Gastrocnemius medialis (tissue), 4 donors: ENCODE data around the gene LMNTD1.

Experiments
- CTCF ChIP-seq, 5 experiments: fragments of 450-650 bp in 3 of 5; fragments of 200-600 bp in 2 of 5; sonication (generic) in 2 of 5; IDR thresholded peaks in 4 of 5; conservative IDR thresholded peaks in 1 of 5; 1 replicate in 4 of 5; 2 replicates in 1 of 5; pipeline ENCODE4 v1.5.1; 2016 to 2019; ENCODE audit warnings: antibody characterized with exemption in 5 of 5, mild to moderate bottlenecking in 3 of 5, moderate library complexity in 3 of 5
- POLR2A ChIP-seq, 2 donors: fragments of 450-650 bp; IDR thresholded peaks; one replicate each; pipeline ENCODE4 v1.6.1; 2017; ENCODE audit warnings: antibody characterized with exemption in 2 of 2, mild to moderate bottlenecking in 2 of 2, moderate library complexity in 2 of 2

GRCh38 chr12:25455696-25456095, 97.4 kb downstream of the LMNTD1 start:
- TF ChIP-seq POLR2A (IDR thresholded peaks at IDR 0.05) (no peak), CTCF (IDR thresholded peaks at IDR 0.05 in 4 of 5, conservative IDR thresholded peaks at IDR 0.05 in 1 of 5) (no peak)
